GM12872 (cell line): ENCODE measurements around the gene ATP2A2.

Experiments
- TF ChIP-seq, protein P1 (sequence below): IDR thresholded peaks from 3 replicates; pipeline ENCODE4 v1.5.1; 2011; ENCODE audit warnings: low read depth, mild to moderate bottlenecking, low read length, moderate library complexity; ENCODE audit not compliant: insufficient read depth

Gene ATP2A2

GRCh38 chr12:110330124-110330523, 49.1 kb downstream of the ATP2A2 start:
- TF ChIP-seq, protein P1, sequence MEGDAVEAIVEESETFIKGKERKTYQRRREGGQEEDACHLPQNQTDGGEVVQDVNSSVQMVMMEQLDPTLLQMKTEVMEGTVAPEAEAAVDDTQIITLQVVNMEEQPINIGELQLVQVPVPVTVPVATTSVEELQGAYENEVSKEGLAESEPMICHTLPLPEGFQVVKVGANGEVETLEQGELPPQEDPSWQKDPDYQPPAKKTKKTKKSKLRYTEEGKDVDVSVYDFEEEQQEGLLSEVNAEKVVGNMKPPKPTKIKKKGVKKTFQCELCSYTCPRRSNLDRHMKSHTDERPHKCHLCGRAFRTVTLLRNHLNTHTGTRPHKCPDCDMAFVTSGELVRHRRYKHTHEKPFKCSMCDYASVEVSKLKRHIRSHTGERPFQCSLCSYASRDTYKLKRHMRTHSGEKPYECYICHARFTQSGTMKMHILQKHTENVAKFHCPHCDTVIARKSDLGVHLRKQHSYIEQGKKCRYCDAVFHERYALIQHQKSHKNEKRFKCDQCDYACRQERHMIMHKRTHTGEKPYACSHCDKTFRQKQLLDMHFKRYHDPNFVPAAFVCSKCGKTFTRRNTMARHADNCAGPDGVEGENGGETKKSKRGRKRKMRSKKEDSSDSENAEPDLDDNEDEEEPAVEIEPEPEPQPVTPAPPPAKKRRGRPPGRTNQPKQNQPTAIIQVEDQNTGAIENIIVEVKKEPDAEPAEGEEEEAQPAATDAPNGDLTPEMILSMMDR: no peak

GRCh38 chr12:110330544-110330943, 49.5 kb downstream of the ATP2A2 start:
- TF ChIP-seq, protein P1: no peak

- TF ChIP-seq, protein P1: no peak
Observed at GRCh38 chr12:110333201-110333600, 52.2 kb downstream of the ATP2A2 start.

GRCh38 chr12:110335481-110336045, 54.5 kb downstream of the ATP2A2 start:
- TF ChIP-seq, protein P1: no peak

DNA sequence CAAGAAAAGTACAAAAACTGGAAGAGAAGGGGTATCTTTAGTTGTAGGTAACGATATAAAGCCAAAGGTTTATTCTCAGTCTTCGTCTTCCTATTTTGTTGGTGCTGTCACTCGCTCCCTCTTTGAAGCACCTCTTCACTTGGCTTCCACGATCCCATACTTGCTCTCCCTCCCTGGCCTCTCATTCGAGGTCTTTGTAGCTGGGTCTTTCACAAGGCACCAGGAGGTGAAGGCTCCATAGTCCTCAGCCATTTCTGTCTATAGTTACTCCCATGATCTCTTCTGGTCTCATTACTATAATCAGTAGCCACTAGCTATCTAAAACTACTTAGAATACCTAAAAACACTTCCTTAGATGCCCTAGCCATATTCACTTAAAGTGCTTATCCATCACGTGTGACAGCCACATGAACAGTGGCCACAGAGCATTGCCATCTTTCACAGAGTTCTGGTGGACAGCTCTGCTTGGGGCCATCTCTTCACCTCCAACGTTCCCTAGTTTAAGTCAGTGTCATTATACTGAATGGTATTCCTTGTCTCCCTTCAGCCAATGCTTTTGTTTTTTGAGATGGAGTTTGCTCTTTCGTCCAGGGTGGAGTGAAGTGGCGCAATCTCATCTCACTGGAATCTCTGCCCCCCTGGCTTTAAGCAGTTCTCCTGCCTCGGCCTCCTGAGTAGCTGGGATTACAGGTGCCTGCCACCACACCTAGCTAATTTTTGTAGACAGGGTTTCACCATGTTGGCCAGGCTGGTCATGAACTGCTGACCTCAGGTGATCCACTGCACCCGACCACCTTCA, 57.1 kb downstream of the ATP2A2 start:
- TF ChIP-seq, protein P1: no peak

- TF ChIP-seq, protein P1: no peak; the same call in 2 of the 3 replicates
Observed at GRCh38 chr12:110338754-110339153, 57.7 kb downstream of the ATP2A2 start.

GRCh38 chr12:110339184-110339952, 58.3 kb downstream of the ATP2A2 start:
- TF ChIP-seq, protein P1: no peak
